Measurements from ENCODE around the gene ZNF592. TPM values are rescaled to one million over a fixed set of nuclear protein-coding genes. Genes with fewer than 3 reads are reported as not detected.

ZNF592 gene
- total and polyA plus RNA-seq, 7 donors: 13.1 to 43.3 (median 33.8) TPM

GRCh38 chr15:84764989-84765388, 16.6 kb downstream of the ZNF592 start:
- DNase-seq (no peak), ATAC-seq (no peak)
- Histone ChIP-seq H3K27ac (no peak overlapping the region), H3K9me3 (no peaks in the 10 kb centered on the region), H3K4me3 (no peak overlapping the region), H3K36me3 (ENCODE audit: insufficient read depth in 1 of 2, low read depth in 1 of 2) (peaks cover 0 to 52% of the 10 kb centered on the region in 2 donors), H3K27me3 (ENCODE audit: insufficient read depth in 3 of 3, low read length in 2 of 3) (no peaks in the 10 kb centered on the region), H3K4me1 (peaks cover 36% of the 10 kb centered on the region)
- 93 to 96% (median 95%) methylated on average over 1 of the region's 1 CpG for WGBS, 3 donors
- no peak for TF ChIP-seq CTCF (IDR thresholded peaks at IDR 0.05)
- intact Hi-C loops (cut with DNase I): loop anchor here in 1 of 2 donors (5.0 kb wide), 1 partner anchor 47 kb away; no protein-coding TSS in a partner anchor

- ATAC-seq: no peak
- intact Hi-C loops (cut with DNase I): no loop called here
- Histone ChIP-seq H3K4me1 (peaks cover 34% of the 10 kb centered on the region), H3K4me3 (no peak overlapping the region), H3K27ac (no peak overlapping the region), H3K27me3 (ENCODE audit: insufficient read depth in 3 of 3, low read length in 2 of 3) (no peaks in the 10 kb centered on the region), H3K9me3 (no peaks in the 10 kb centered on the region), H3K36me3 (ENCODE audit: insufficient read depth in 1 of 2, low read depth in 1 of 2) (peaks cover 0 to 52% of the 10 kb centered on the region in 2 donors)
- no peak for TF ChIP-seq CTCF (IDR thresholded peaks at IDR 0.05)
- WGBS, 3 donors: 91 to 94% (median 92%) methylated on average over 4 of the region's 4 CpGs
- DNase-seq: no peak
These were observed 17.3 kb downstream of the ZNF592 start for GRCh38 chr15:84765675-84766074.

- no peak for TF ChIP-seq CTCF (IDR thresholded peaks at IDR 0.05)
- no peak overlapping the region for H3K4me3 ChIP-seq
- no peak overlapping the region for H3K27ac ChIP-seq
- ATAC-seq: no peak
- no peak for DNase-seq
- H3K9me3 ChIP-seq: no peaks in the 10 kb centered on the region
- peaks cover 0 to 55% of the 10 kb centered on the region in 2 donors for H3K36me3 ChIP-seq (ENCODE audit: insufficient read depth in 1 of 2, low read depth in 1 of 2)
- WGBS, 3 donors: 80 to 85% (median 81%) methylated on average over 6 of the region's 6 CpGs
- intact Hi-C loops (cut with DNase I): no loop called here
- H3K4me1 ChIP-seq: peaks cover 28% of the 10 kb centered on the region
- no peaks in the 10 kb centered on the region for H3K27me3 ChIP-seq (ENCODE audit: insufficient read depth in 3 of 3, low read length in 2 of 3)
These were observed 18.2 kb downstream of the ZNF592 start for GRCh38 chr15:84766461-84767035.

GRCh38 chr15:84772031-84772430, 23.6 kb downstream of the ZNF592 start:
- peak overlapping the region; percentile 23 for H3K27ac ChIP-seq
- H3K4me1 ChIP-seq: peaks cover 9% of the 10 kb centered on the region
- WGBS, 3 donors: 55 to 73% (median 59%) methylated on average over 5 of the region's 5 CpGs
- H3K9me3 ChIP-seq: no peaks in the 10 kb centered on the region
- ATAC-seq (no peak), DNase-seq (no peak)
- intact Hi-C loops (cut with DNase I): no loop called here
- no peak for TF ChIP-seq CTCF (IDR thresholded peaks at IDR 0.05)
- H3K4me3 ChIP-seq: no peak overlapping the region
- H3K27me3 ChIP-seq (ENCODE audit: insufficient read depth in 3 of 3, low read length in 2 of 3): no peaks in the 10 kb centered on the region
- peaks cover 0 to 54% of the 10 kb centered on the region in 2 donors for H3K36me3 ChIP-seq (ENCODE audit: insufficient read depth in 1 of 2, low read depth in 1 of 2)

GRCh38 chr15:84772467-84772866, 24.1 kb downstream of the ZNF592 start:
- no peaks in the 10 kb centered on the region for H3K9me3 ChIP-seq
- peaks cover 9% of the 10 kb centered on the region for H3K4me1 ChIP-seq
- no peak overlapping the region for H3K27ac ChIP-seq
- H3K36me3 ChIP-seq (ENCODE audit: insufficient read depth in 1 of 2, low read depth in 1 of 2): peaks cover 0 to 50% of the 10 kb centered on the region in 2 donors
- no peaks in the 10 kb centered on the region for H3K27me3 ChIP-seq (ENCODE audit: insufficient read depth in 3 of 3, low read length in 2 of 3)
- intact Hi-C loops (cut with DNase I): no loop called here
- H3K4me3 ChIP-seq: no peak overlapping the region
- DNase-seq: no peak
- no peak for TF ChIP-seq CTCF (IDR thresholded peaks at IDR 0.05)
- 53 to 66% (median 55%) methylated on average over 2 of the region's 2 CpGs for WGBS, 3 donors
- ATAC-seq: no peak
